ENCODE data around the gene RCAN2. TPM values are rescaled to one million over a fixed set of nuclear protein-coding genes. Genes with fewer than 3 reads are reported as not detected.

RCAN2 gene
- total RNA-seq, 1 donor from 2014 or later: 5.8 TPM

GRCh38 chr6:46258249-46258648 lies 233.0 kb downstream of the RCAN2 start:
- no peak for DNase-seq (ENCODE audit: low spot score)
- no peak overlapping the region for H3K4me2 ChIP-seq

GRCh38 chr6:46255528-46255927 lies 235.7 kb downstream of the RCAN2 start:
- H3K9me3 Mint-ChIP-seq: no peaks in the 10 kb centered on the region
- Histone ChIP-seq H3K9ac (no peak overlapping the region), H3K4me3 (no peak overlapping the region), H3K27me3 (no peaks in the 10 kb centered on the region), H3K79me2 (ENCODE audit: low read depth) (no peaks in the 10 kb centered on the region), H3K4me2 (no peak overlapping the region), H4K20me1 (ENCODE audit: low read depth) (no peaks in the 10 kb centered on the region), H3K4me1 (no peaks in the 10 kb centered on the region), H3K27ac (no peak overlapping the region), H3K36me3 (no peaks in the 10 kb centered on the region), H3F3A (ENCODE audit: low read depth) (no peaks in the 10 kb centered on the region), H3K9me3 (ENCODE audit: low read depth) (no peaks in the 10 kb centered on the region), H2AFZ (replicated peaks) (no peak overlapping the region)
- no peak for DNase-seq (ENCODE audit: low spot score)
- H3K27me3 Mint-ChIP-seq (ENCODE audit: insufficient read depth, low read depth): no peaks in the 10 kb centered on the region
- H3K4me3 Mint-ChIP-seq: no peak overlapping the region
- H3K36me3 Mint-ChIP-seq: no peaks in the 10 kb centered on the region
- no peak for TF ChIP-seq EZH2 (IDR thresholded peaks at IDR 0.05)
- no peak for TF ChIP-seq CTCF (IDR thresholded peaks at IDR 0.05)
- TF ChIP-seq EZH2phosphoT487 (IDR thresholded peaks at IDR 0.05): no peak
- H3K27ac Mint-ChIP-seq: no peak overlapping the region
- H3K4me1 Mint-ChIP-seq: no peaks in the 10 kb centered on the region

More at GRCh38 chr6:46258249-46258648, 233.0 kb downstream of the RCAN2 start:
- H3K27ac Mint-ChIP-seq: no peak overlapping the region
- H3K9me3 Mint-ChIP-seq: no peaks in the 10 kb centered on the region
- no peaks in the 10 kb centered on the region for H3K9me3 ChIP-seq (ENCODE audit: low read depth)
- H3K4me1 Mint-ChIP-seq: no peaks in the 10 kb centered on the region
- H3K4me3 Mint-ChIP-seq: no peak overlapping the region
- no peak overlapping the region for H3K27ac ChIP-seq
- H4K20me1 ChIP-seq (ENCODE audit: low read depth): no peaks in the 10 kb centered on the region
- no peak overlapping the region for H3K4me3 ChIP-seq
- no peak overlapping the region for H3K9ac ChIP-seq
- H2AFZ ChIP-seq (replicated peaks): no peak overlapping the region
- no peaks in the 10 kb centered on the region for H3K4me1 ChIP-seq
- H3K36me3 Mint-ChIP-seq: no peaks in the 10 kb centered on the region
- TF ChIP-seq CTCF (IDR thresholded peaks at IDR 0.05) (no peak), EZH2phosphoT487 (IDR thresholded peaks at IDR 0.05) (no peak), EZH2 (IDR thresholded peaks at IDR 0.05) (no peak)
- no peaks in the 10 kb centered on the region for H3K27me3 ChIP-seq
- H3K36me3 ChIP-seq: no peaks in the 10 kb centered on the region
- no peaks in the 10 kb centered on the region for H3K79me2 ChIP-seq (ENCODE audit: low read depth)
- no peaks in the 10 kb centered on the region for H3F3A ChIP-seq (ENCODE audit: low read depth)
- no peaks in the 10 kb centered on the region for H3K27me3 Mint-ChIP-seq (ENCODE audit: insufficient read depth, low read depth)

- no peaks in the 10 kb centered on the region for H4K20me1 ChIP-seq (ENCODE audit: low read depth)
- H3K4me2 ChIP-seq: no peak overlapping the region
- no peaks in the 10 kb centered on the region for H3K79me2 ChIP-seq (ENCODE audit: low read depth)
- no peak overlapping the region for H2AFZ ChIP-seq (replicated peaks)
- H3K27ac ChIP-seq: no peak overlapping the region
- Mint-ChIP-seq H3K27me3 (ENCODE audit: insufficient read depth, low read depth) (no peaks in the 10 kb centered on the region), H3K36me3 (no peaks in the 10 kb centered on the region), H3K4me1 (no peaks in the 10 kb centered on the region), H3K9me3 (no peaks in the 10 kb centered on the region), H3K4me3 (no peak overlapping the region), H3K27ac (no peak overlapping the region)
- no peaks in the 10 kb centered on the region for H3K9me3 ChIP-seq (ENCODE audit: low read depth)
- no peaks in the 10 kb centered on the region for H3K4me1 ChIP-seq
- no peak overlapping the region for H3K9ac ChIP-seq
- DNase-seq (ENCODE audit: low spot score): no peak
- H3K36me3 ChIP-seq: no peaks in the 10 kb centered on the region
- no peak overlapping the region for H3K4me3 ChIP-seq
- H3K27me3 ChIP-seq: no peaks in the 10 kb centered on the region
- no peak for TF ChIP-seq EZH2phosphoT487 (IDR thresholded peaks at IDR 0.05)
- no peaks in the 10 kb centered on the region for H3F3A ChIP-seq (ENCODE audit: low read depth)
Measured at GRCh38 chr6:46254946-46255345, 236.3 kb downstream of the RCAN2 start.

GRCh38 chr6:46254331-46254730 lies 236.9 kb downstream of the RCAN2 start:
- H3K27me3 Mint-ChIP-seq (ENCODE audit: insufficient read depth, low read depth): no peaks in the 10 kb centered on the region
- no peak overlapping the region for H3K27ac Mint-ChIP-seq
- H3K9me3 ChIP-seq (ENCODE audit: low read depth): no peaks in the 10 kb centered on the region
- no peaks in the 10 kb centered on the region for H3K4me1 Mint-ChIP-seq
- no peak for TF ChIP-seq EZH2phosphoT487 (IDR thresholded peaks at IDR 0.05)
- TF ChIP-seq CTCF (IDR thresholded peaks at IDR 0.05): no peak
- TF ChIP-seq EZH2 (IDR thresholded peaks at IDR 0.05): no peak
- H4K20me1 ChIP-seq (ENCODE audit: low read depth): no peaks in the 10 kb centered on the region
- no peak overlapping the region for H3K9ac ChIP-seq
- no peak overlapping the region for H2AFZ ChIP-seq (replicated peaks)
- no peak overlapping the region for H3K4me3 Mint-ChIP-seq
- no peaks in the 10 kb centered on the region for H3K27me3 ChIP-seq
- H3K27ac ChIP-seq: no peak overlapping the region
- H3K36me3 Mint-ChIP-seq: no peaks in the 10 kb centered on the region
- no peak for DNase-seq (ENCODE audit: low spot score)
- no peaks in the 10 kb centered on the region for H3K79me2 ChIP-seq (ENCODE audit: low read depth)
- no peak overlapping the region for H3K4me3 ChIP-seq
- no peaks in the 10 kb centered on the region for H3K36me3 ChIP-seq
- no peaks in the 10 kb centered on the region for H3K9me3 Mint-ChIP-seq
- H3K4me1 ChIP-seq: no peaks in the 10 kb centered on the region
- H3K4me2 ChIP-seq: no peak overlapping the region
- H3F3A ChIP-seq (ENCODE audit: low read depth): no peaks in the 10 kb centered on the region
